Tibial nerve (tissue), 4 donors: ENCODE results near the gene BMF.

Source experiments
- EP300 ChIP-seq, 2 donors: sonication (generic); formaldehyde crosslinking; IDR thresholded peaks; one replicate each; pipeline ENCODE4 v1.6.1; 2017; ENCODE audit warnings: antibody characterized with exemption in 2 of 2, mild to moderate bottlenecking in 1 of 2
- POLR2A ChIP-seq, 2 donors: fragments of 450-650 bp; IDR thresholded peaks; one replicate each; pipeline ENCODE4 v1.6.1; 2017; ENCODE audit warnings: antibody characterized with exemption in 2 of 2, mild to moderate bottlenecking in 2 of 2, moderate library complexity in 2 of 2
- TF ChIP-seq, protein P1 (sequence below), 5 experiments: fragments of 200-600 bp in 3 of 5; fragments of 450-650 bp in 2 of 5; sonication (generic) in 3 of 5; IDR thresholded peaks; one replicate each; pipeline ENCODE4 v1.5.1; 2016 to 2019; ENCODE audit warnings: antibody characterized with exemption in 5 of 5, mild to moderate bottlenecking in 3 of 5, moderate library complexity in 2 of 5

DNA sequence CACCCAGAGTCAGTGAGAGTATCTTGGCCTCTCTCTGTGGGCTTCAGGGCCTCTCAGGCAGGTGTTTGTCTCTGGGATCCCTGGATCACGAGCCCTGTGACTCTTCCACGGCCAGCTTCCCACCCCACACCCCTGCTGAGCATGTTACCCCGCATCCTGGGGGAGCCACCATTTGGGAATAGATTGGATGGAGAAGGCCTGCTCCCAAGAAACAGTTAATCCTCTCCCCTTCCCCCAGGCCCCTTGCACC lies 54.1 kb downstream of the BMF start:
- TF ChIP-seq, protein P1, sequence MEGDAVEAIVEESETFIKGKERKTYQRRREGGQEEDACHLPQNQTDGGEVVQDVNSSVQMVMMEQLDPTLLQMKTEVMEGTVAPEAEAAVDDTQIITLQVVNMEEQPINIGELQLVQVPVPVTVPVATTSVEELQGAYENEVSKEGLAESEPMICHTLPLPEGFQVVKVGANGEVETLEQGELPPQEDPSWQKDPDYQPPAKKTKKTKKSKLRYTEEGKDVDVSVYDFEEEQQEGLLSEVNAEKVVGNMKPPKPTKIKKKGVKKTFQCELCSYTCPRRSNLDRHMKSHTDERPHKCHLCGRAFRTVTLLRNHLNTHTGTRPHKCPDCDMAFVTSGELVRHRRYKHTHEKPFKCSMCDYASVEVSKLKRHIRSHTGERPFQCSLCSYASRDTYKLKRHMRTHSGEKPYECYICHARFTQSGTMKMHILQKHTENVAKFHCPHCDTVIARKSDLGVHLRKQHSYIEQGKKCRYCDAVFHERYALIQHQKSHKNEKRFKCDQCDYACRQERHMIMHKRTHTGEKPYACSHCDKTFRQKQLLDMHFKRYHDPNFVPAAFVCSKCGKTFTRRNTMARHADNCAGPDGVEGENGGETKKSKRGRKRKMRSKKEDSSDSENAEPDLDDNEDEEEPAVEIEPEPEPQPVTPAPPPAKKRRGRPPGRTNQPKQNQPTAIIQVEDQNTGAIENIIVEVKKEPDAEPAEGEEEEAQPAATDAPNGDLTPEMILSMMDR (IDR thresholded peaks at IDR 0.05): no peak
- TF ChIP-seq POLR2A (IDR thresholded peaks at IDR 0.05): no peak
- no peak for TF ChIP-seq EP300 (IDR thresholded peaks at IDR 0.05)
